Measurements from ENCODE around the gene CHSY1. TPM values are rescaled to one million over a fixed set of nuclear protein-coding genes. Genes with fewer than 3 reads are reported as not detected.

The CHSY1 gene
- total and polyA plus RNA-seq, 12 donors, result 14.8 to 82.5 (median 34.2) TPM

DNA sequence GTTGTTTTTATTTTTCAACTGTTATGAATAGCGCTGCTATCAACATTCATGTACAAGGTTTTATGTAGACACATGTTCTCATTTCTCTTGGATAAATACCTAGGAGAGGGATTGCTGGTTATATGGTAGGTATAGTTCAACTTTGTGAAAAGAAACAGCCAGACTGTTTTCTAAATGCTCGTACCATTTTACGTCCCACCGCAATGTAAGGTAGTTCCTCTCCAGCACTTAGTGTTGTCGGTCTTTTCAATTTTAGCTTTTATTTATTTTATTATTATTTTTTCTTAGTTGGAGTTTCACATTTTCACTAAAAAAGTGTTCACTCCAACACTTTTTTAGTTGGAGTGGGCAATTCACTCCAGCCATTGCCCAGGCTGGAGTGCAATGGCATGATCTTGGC, 117.1 kb downstream of the CHSY1 start:
- H3K27me3 ChIP-seq, result no peaks in the 10 kb centered on the region
- no peak overlapping the region for H3K4me3 ChIP-seq
- intact Hi-C loops (cut with DNase I), result no loop called here
- H3K36me3 ChIP-seq (replicated peaks in 1 of 2), result no peaks in the 10 kb centered on the region
- no peak overlapping the region for H3K27ac ChIP-seq
- WGBS, 4 donors, result 97 to 99% (median 99%) methylated on average over 5 of the region's 5 CpGs
- no peaks in the 10 kb centered on the region for H3K4me1 ChIP-seq (replicated peaks in 1 of 2)
- no peaks in the 10 kb centered on the region for H3K9me3 ChIP-seq (replicated peaks in 1 of 3)
- DNase-seq, result no peak
- TF ChIP-seq CTCF (IDR thresholded peaks at IDR 0.05) (no peak), POLR2A (IDR thresholded peaks at IDR 0.05) (no peak)

DNA sequence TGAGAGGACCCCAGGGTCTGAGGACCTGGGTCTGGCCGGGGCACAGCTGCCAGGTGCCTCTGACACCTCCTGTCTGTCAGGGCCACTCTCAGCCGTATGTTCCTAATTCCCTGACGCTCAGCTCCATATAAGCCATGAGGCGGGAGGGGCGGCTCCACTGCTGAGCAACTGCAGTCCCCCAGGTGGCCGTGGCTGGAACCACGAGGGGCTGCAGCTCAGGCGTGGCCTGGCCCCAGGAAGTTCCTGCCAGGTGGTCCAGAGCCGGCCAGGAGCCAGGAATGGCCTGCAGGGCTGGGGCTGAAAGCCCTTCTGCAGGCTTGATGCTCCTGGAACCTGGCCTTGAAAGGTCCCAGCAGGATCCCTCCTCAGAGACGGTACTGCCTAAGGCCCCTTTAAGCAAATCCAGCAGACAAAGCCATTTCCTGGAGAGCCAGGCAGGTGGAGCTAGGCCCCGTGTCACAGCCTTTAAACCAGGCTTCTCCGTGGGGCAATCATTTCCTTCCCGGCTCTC, 118.0 kb downstream of the CHSY1 start:
- intact Hi-C loops (cut with DNase I), result no loop called here

GRCh38 chr15:101133181-101133460, 118.7 kb downstream of the CHSY1 start:
- TF ChIP-seq CTCF (IDR thresholded peaks at IDR 0.05), result no peak
- no peak for TF ChIP-seq POLR2A (IDR thresholded peaks at IDR 0.05)
- H3K27me3 ChIP-seq, result no peaks in the 10 kb centered on the region
- peaks cover 0 to under 1% of the 10 kb centered on the region in 2 donors for H3K4me1 ChIP-seq (replicated peaks in 1 of 2)
- DNase-seq, result no peak
- H3K36me3 ChIP-seq (replicated peaks in 1 of 2), result no peaks in the 10 kb centered on the region
- H3K4me3 ChIP-seq, result no peak overlapping the region
- H3K27ac ChIP-seq, result no peak overlapping the region
- intact Hi-C loops (cut with DNase I), result no loop called here
- H3K9me3 ChIP-seq (replicated peaks in 1 of 3), result no peaks in the 10 kb centered on the region
- WGBS, 4 donors, result 92 to 100% (median 96%) methylated on average over 1 to 8 of the region's 8 CpGs

More for the DNA sequence above, 118.0 kb downstream of the CHSY1 start:
- Histone ChIP-seq H3K27me3 (no peaks in the 10 kb centered on the region), H3K36me3 (replicated peaks in 1 of 2) (no peaks in the 10 kb centered on the region), H3K9me3 (replicated peaks in 1 of 3) (no peaks in the 10 kb centered on the region), H3K4me1 (replicated peaks in 1 of 2) (no peaks in the 10 kb centered on the region), H3K4me3 (no peak overlapping the region), H3K27ac (no peak overlapping the region)
- DNase-seq, result no peak
- WGBS, 4 donors, result 83 to 97% (median 87%) methylated on average over 3 to 13 of the region's 13 CpGs
- TF ChIP-seq CTCF (IDR thresholded peaks at IDR 0.05), result no peak
- TF ChIP-seq POLR2A (IDR thresholded peaks at IDR 0.05), result no peak

GRCh38 chr15:101132390-101133180, 119.3 kb downstream of the CHSY1 start:
- intact Hi-C loops (cut with DNase I), result no loop called here
- WGBS, 4 donors, result 91 to 95% (median 93%) methylated on average over 13 to 20 of the region's 20 CpGs
- Histone ChIP-seq H3K36me3 (replicated peaks in 1 of 2) (no peaks in the 10 kb centered on the region), H3K4me3 (no peak overlapping the region), H3K4me1 (replicated peaks in 1 of 2) (peaks cover 4 to 6% of the 10 kb centered on the region in 2 donors), H3K27ac (no peak overlapping the region), H3K9me3 (replicated peaks in 1 of 3) (no peaks in the 10 kb centered on the region), H3K27me3 (no peaks in the 10 kb centered on the region)
- DNase-seq, result no peak
- no peak for TF ChIP-seq CTCF (IDR thresholded peaks at IDR 0.05)
- no peak for TF ChIP-seq POLR2A (IDR thresholded peaks at IDR 0.05)
